Measurements from ENCODE around the gene GPAT2.
"Not testable (repeated sequence)": the region's sequence is repeated elsewhere in the genome, so short reads cannot be mapped to it uniquely, and the experiment has no call there.

- TF ChIP-seq CTCF, POLR2A (IDR thresholded peaks at IDR 0.05): not testable (repeated sequence)
These were observed 32.5 kb upstream of the GPAT2 start for GRCh38 chr2:96067098-96067660.

Measured in right lobe of liver (tissue), 4 donors.